Motor neuron (in vitro differentiated cells): ENCODE measurements around the gene CHST8. TPM values are rescaled to one million over a fixed set of nuclear protein-coding genes. Genes with fewer than 3 reads are reported as not detected.

Source experiments
- ATAC-seq, 8 experiments: fragments of 200-7000 bp; cut with Tn5 transposase; replicated peaks in 6 of 8; 2 replicates each; pipeline ENCODE4 v1.8.0; 2021; ENCODE audit warnings: mild to moderate bottlenecking in 8 of 8, moderate library complexity in 8 of 8
- H3K27ac ChIP-seq, 2 donors: fragments of 250-450 bp; sonication (Bioruptor Pico); 2 replicates each; pipeline ENCODE4 v1.9.0; 2021; ENCODE audit warnings: antibody characterized with exemption in 2 of 2, mild to moderate bottlenecking in 2 of 2, moderate library complexity in 1 of 2
- H3K4me1 ChIP-seq, 2 donors: fragments of 250-450 bp; sonication (Bioruptor Pico); replicated peaks in 1 of 2; 2 replicates each; pipeline ENCODE4 v1.6.1; 2021; ENCODE audit warnings: antibody characterized with exemption in 2 of 2, mild to moderate bottlenecking in 2 of 2, moderate library complexity in 1 of 2
- H3K4me3 ChIP-seq, 5 donors: fragments of 250-450 bp; sonication (Bioruptor Pico); 2 replicates each; pipeline ENCODE4 v1.9.0; 2021; ENCODE audit warnings: antibody characterized with exemption in 5 of 5, mild to moderate bottlenecking in 5 of 5, moderate library complexity in 4 of 5
- WGBS, 10 experiments: fragments of 450-650 bp; shearing (Covaris generic); methylation state at CpG; one replicate each; pipeline ENCODE4 v1.0.0; 2022; 5-methylcytosine and 5-hydroxymethylcytosine counted together
- in situ Hi-C, 9 experiments: fragments of 400-800 bp; cut with MboI; loops; one replicate each; pipeline ENCODE4 v1.15.0; 2021; ENCODE audit warnings: low sequenced_read_pairs in 9 of 9, low pct_unique_long_range_greater_than_20kb in 2 of 9; ENCODE audit not compliant: unreplicated experiment in 9 of 9
- total RNA-seq, 8 experiments: library from RNA; unstranded; fragments of 300-600 nt; gene quantifications; 2 replicates each; pipeline versions ENCODE4 v1.2.3 to v1.2.4, GENCODE V29; 2022

The CHST8 gene
- total RNA-seq, 8 experiments from 2014 or later: 0.84 to 17.0 (median 11.5) TPM

DNA sequence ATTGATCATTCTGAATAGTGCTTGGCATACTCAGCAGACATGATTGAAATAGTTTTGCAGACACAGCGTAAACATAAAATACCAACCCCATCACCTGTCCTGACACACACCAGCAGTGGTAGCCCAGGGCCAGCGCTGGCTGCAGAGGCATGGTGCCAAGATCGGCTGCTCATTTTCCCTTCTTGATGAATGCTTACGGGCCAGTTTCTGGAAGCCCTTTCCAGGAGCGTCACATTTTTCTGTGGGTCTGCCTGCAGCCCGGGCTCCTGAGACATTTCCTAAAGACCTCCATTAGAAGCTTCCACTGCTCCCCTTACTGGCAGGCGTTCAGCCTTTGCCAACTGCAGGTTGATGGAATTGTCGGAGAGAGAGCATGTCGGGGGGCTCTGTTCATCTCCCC, 48.6 kb downstream of the CHST8 start:
- in situ Hi-C loops: no loop called here
- ATAC-seq: no peak
- no peak overlapping the region for H3K4me3 ChIP-seq
- 60 to 100% (median 87%) methylated on average over 1 to 5 of the region's 9 CpGs; no CpG with 5 or more reads in 2 of the 10 experiments for WGBS, 10 experiments
- peaks cover 47 to 55% of the 10 kb centered on the region in 2 donors for H3K4me1 ChIP-seq
- no peak overlapping the region for H3K27ac ChIP-seq

DNA sequence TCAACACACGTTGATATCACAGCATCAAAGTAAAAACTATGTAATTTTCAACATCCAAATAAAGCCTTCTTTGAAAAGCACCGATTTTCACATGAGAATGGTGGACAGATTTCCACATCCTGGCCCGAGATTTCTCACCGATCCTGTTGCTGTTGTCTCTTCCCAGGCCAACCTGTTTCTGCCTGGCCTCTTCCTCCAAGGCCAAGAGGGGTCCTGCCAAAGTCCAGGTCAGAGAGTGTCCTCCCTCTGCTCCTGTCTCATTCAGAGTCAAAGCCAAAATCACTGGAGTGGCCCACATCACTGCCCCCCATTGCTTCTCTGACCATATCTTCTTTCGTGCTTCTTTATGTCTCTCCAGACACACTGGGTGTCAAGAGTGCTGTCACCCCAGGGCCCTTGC, 49.5 kb downstream of the CHST8 start:
- Histone ChIP-seq H3K4me3 (no peak overlapping the region), H3K4me1 (peaks cover 40 to 49% of the 10 kb centered on the region in 2 donors), H3K27ac (no peak overlapping the region)
- WGBS, 10 experiments: 28 to 100% (median 65%) methylated on average over 1 to 5 of the region's 5 CpGs; no CpG with 5 or more reads in 1 of the 10 experiments
- no peak for ATAC-seq
- in situ Hi-C loops: no loop called here

DNA sequence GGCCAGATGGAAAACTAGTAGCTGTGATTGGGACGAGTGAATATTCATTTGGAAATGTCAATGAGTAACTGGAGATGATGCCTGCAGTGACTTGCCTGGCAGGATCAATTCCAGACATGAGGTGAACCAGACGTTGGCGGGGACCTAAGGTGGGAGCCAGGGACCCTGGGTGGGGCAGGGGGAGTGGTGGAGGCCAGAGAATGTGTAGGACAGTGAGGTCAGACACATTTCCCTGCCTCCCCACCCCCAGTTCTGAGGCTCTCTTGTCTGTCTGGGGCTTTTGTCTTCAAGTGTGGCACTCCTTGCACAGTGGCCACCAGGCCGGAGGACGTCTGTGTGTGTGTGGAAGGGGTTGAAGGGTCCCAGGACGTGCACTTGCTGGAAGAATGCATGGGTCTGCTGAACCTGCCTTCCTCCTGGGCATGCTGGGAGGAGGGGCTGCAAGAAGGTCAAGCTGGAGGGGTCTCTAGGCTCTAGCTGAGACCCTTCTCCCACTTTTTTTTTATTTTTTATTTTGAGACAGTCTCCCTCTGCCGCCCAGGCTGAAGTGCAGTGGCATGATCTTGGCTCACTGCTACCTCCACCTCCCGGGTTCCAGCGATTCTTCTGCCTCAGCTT, 51.6 kb downstream of the CHST8 start:
- WGBS, 10 experiments: 40 to 92% (median 69%) methylated on average over 1 to 6 of the region's 9 CpGs; no CpG with 5 or more reads in 4 of the 10 experiments
- no peak overlapping the region for H3K4me3 ChIP-seq
- peaks cover 27 to 38% of the 10 kb centered on the region in 2 donors for H3K4me1 ChIP-seq
- in situ Hi-C loops: no loop called here
- ATAC-seq: no peak
- peak overlapping the region in 1 of 2 donors; percentile 13 for H3K27ac ChIP-seq

DNA sequence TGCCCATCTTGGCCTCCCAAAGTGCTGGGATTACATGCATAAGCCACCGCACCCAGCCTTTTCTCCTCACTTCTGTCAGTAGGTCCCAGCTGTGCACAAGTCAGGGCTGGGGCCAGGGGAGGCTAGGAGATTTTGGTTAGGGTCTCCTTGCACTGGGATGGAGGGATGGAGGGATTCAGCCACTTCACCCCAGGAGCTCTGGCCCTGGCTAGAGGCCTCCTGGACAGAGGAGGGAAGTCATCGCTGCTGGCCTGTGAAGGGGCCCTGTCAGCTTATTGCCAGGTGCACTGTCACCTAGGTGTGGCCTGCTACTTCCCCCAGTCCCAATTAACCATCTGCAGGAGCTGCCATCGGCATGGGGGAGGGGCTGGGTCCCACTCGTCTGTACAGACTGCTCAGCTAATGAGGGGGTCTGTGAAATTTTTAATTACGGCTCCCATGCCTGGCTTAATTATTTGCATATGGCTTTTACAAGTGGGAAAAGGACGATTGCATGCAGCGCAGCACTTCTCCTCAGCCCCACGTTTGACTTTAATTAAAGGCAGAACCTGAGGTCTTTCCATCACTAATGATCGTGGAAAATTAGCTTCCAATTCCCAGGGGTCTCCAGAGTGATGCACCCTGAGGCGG, 52.4 kb downstream of the CHST8 start:
- ATAC-seq: peak in 3 of 8 experiments; percentile 3 to 30 (median 4)
- H3K4me1 ChIP-seq: peaks cover 21 to 30% of the 10 kb centered on the region in 2 donors
- peak overlapping the region; percentile 13 to 64 for H3K27ac ChIP-seq
- in situ Hi-C loops: no loop called here
- WGBS, 10 experiments: 18 to 70% (median 56%) methylated on average over 2 to 7 of the region's 10 CpGs; no CpG with 5 or more reads in 4 of the 10 experiments
- H3K4me3 ChIP-seq: no peak overlapping the region

DNA sequence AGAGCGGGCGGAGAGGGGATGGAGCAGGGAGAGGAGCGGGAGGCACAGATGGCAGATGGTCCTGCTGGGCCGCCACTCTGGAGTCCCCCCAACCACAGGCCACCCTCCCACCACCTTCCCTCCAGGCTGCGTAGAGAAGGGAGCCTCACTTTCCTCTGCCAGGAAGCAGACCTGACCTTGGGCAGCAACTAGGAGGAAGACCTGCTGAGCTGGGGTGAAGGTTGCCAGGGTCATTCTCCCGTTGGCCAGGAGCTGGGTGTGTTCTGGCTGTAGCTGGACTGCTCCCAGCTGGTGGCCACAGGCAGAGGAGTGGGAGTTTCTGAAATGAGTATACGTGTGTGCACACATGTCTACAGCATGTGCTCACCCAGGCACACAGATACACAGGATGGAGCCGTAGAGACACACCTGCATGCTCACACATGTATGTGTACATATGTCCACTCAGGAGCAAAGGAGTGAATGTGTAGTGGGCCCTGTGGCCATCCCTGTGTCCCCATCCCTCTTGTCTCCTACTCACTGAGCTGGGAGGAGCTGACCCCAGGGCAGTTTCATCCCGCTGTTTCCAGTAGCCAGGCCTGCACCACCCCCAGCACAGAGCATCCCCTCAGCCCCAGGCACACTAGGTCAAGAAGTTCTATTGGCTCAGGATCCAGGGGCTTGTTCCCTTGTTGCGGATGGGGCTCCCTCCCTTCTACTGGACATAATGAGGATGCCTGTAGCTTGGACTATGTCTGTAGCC, 53.0 kb downstream of the CHST8 start:
- H3K4me3 ChIP-seq: no peak overlapping the region
- 0 to 59% (median 27%) methylated on average over 1 to 6 of the region's 10 CpGs; no CpG with 5 or more reads in 6 of the 10 experiments for WGBS, 10 experiments
- peak overlapping the region; percentile 13 to 64 for H3K27ac ChIP-seq
- H3K4me1 ChIP-seq: peaks cover 21 to 33% of the 10 kb centered on the region in 2 donors
- ATAC-seq: peak in 5 of 8 experiments; percentile 22 to 83 (median 75)
- in situ Hi-C loops: no loop called here

DNA sequence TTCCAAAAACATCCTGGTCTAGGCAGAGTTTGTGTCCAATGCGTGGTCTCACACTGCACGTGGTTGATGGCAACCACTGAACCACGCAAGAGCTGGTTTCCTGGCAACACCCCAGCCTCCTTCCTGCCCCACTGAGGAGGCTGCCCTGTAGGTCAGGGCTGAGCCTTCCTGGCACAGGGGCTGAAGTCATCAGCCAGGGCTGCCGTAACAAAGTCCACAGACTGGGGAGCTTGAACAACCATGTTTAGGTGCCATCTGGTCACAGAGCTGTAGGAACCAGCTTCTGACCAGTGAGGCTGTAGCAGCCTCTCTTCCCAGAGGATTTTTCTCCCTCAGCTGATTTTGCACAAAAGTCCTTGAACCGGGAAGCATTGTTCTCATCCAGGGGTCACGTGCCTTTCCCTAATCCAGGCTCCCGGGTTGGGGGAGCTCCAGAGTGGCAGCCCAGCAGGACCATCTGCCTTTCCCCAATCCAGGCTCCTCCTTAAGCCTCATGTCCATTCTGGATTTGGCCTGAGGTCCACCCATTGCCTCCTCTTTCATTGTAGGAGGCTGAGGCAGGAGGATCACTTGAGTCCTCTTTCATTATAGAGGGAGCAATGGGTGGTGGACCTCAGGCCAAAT, 53.9 kb downstream of the CHST8 start:
- Histone ChIP-seq H3K27ac (peak overlapping the region in 1 of 2 donors; percentile 5), H3K4me3 (no peak overlapping the region), H3K4me1 (peaks cover 21 to 34% of the 10 kb centered on the region in 2 donors)
- 20 to 100% (median 68%) methylated on average over 1 to 6 of the region's 7 CpGs; no CpG with 5 or more reads in 3 of the 10 experiments for WGBS, 10 experiments
- in situ Hi-C loops: no loop called here
- peak in 1 of 8 experiments; percentile 20 for ATAC-seq

DNA sequence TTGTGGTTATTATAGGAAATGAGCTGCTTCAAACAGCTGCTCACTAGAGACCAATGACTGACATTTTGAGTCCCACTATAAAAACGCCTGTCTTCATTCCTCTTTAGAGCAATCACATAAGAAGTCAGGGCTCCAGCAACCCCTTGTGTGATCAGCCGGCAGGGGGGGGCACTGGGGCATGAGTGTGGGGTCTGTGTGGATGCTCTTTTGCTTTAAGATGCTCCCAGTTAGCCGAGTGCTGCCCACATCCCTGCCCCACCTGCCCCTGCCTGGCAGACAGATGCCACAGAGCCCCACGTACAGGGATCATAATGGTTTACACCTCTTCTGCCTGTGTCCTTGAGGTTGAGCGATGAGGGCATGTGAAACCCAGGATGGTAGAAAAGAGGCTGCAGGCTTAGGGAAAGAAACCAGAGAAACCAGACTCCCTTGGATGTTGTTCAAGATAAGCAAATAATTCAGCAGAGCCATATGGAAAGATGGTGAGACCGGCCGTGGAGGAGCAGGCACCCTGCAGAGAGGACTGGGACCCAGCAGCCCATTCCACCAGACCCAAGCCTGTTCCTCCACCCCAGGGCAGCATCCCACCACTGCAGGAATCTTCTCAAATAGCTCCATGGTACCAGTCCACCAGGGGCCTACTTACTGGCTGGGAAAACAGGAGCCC, 55.4 kb downstream of the CHST8 start:
- H3K4me3 ChIP-seq: no peak overlapping the region
- peaks cover 21 to 34% of the 10 kb centered on the region in 2 donors for H3K4me1 ChIP-seq
- 8 to 86% (median 30%) methylated on average over 1 to 4 of the region's 7 CpGs; no CpG with 5 or more reads in 3 of the 10 experiments for WGBS, 10 experiments
- in situ Hi-C loops: no loop called here
- H3K27ac ChIP-seq: no peak overlapping the region
- no peak for ATAC-seq

DNA sequence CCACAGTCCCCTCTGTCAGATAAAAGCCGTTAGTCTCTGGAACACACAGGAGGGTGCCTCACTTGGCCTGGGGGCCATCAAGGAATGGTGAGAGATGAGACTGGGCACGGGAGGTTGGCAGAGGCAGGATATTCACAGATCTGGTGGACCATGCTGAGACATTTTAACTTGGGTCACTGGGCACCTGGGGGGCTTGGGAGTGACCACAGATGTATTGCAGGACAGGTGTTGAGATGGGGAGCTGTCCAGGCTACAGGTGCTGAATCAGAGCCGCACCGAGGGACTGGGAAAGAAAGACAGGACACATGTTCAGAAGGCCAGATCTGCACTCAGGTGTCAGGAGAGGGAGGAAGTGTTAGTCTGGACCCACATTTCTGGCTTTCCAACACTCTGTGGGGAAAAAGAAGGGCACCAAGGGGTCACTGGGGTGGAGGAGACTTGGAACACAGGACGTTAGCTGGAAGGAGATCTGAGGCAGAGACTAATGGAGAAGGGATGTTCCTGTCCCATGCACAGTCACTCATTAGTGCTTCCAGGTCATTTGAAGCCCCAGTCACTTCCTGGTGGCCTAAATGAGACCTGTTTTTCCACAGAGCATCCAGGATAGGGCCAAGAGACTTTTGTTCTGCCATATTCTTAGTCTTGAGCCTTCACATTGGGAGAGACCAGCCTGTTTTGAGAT, 56.1 kb downstream of the CHST8 start:
- Histone ChIP-seq H3K4me1 (peaks cover 21 to 34% of the 10 kb centered on the region in 2 donors), H3K27ac (no peak overlapping the region), H3K4me3 (no peak overlapping the region)
- in situ Hi-C loops: no loop called here
- 0 to 85% (median 36%) methylated on average over 1 to 3 of the region's 5 CpGs; no CpG with 5 or more reads in 5 of the 10 experiments for WGBS, 10 experiments
- no peak for ATAC-seq

DNA sequence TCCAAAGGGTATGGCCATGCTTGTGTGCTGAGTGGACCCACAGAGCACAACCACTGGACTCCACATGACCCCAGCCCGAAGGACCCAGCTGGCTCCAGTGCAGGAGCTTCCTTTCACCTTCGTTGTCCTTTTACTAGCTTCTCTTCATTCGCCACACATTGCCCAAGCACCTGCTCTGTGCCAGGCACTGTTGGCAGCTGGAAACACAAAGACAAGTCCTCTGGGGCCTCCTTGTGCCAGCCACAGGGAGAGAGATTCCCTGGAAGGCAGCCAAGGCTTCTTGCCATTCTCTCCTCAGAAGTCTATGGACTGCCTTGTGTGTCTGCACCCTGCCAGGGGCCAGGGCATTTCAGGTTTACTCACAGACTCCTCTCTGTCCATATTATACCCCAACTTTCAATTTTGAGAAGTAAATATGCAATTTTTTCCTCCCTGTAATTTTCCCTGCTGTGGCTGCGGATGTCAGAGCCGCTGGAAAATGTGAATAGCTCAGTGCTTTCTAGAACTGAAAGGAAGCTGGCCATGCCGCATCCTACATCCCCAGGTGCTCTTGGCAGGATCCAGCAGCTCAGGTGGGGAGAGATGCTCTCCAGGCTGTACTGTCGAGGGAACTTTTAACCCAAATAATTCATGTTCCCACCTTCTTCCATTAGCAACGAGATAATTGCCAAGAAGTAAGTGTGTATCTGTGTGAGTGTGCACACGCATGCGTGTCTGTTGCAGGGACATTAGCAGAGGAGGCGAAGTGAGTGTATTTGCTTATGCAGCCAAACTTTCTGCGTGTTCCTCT, 57.2 kb downstream of the CHST8 start:
- 6 to 80% (median 63%) methylated on average over 2 to 7 of the region's 12 CpGs; no CpG with 5 or more reads in 2 of the 10 experiments for WGBS, 10 experiments
- H3K4me3 ChIP-seq: no peak overlapping the region
- no peak overlapping the region for H3K27ac ChIP-seq
- in situ Hi-C loops: no loop called here
- peak in 1 of 8 experiments; percentile 86 for ATAC-seq
- H3K4me1 ChIP-seq: peaks cover 18 to 37% of the 10 kb centered on the region in 2 donors

DNA sequence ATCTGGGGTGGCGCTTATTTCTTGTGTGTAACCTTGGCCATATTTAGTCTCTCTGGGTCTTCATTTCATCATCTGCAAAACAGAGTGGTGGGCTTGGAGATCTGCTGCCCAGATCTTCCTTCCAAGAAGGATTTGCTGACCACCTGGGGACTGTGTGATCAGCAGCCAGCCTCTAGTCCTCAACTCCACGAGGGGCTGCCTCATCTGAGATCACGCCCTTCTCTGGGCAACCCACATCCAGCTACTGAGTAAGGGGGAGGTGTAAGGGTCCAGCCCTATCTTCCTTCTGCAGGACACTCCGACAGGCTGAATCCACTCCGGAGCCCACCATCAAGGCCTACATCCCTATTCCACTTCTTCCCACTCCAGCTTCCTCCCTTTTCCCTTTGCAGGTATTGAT, 57.9 kb downstream of the CHST8 start:
- in situ Hi-C loops: no loop called here
- H3K27ac ChIP-seq: no peak overlapping the region
- H3K4me1 ChIP-seq: peaks cover 18 to 37% of the 10 kb centered on the region in 2 donors
- 0 to 100% (median 57%) methylated on average over 1 to 5 of the region's 5 CpGs; no CpG with 5 or more reads in 1 of the 10 experiments for WGBS, 10 experiments
- H3K4me3 ChIP-seq: no peak overlapping the region
- ATAC-seq: no peak

DNA sequence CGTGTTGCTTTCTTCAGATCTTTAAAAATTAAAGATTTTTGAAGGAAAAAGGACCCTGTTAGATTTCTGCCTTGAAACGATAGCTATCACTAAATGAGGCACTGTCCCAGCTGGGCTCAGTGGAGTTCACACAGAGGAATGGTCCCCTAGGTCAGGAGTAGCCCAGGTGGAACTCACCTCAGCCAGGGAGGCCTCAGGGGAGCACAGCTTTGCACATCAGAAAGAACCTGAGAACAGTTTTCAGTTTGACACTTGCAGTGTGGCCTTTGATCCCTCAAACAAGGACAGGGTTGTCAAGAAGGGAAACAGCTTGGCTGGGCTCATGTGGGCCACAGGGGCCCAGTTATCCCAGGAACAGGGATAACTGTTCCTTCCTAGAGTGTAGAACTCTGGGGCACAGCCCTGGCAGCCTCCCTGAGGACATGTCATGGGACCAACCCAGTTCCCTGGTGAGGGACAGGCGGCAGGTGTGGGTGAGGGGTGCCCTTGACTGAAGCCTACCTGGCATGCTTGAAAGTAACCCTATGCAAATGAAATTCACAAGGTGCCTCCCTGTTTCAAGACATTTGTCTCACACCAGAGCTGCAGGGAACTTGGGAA, 59.4 kb downstream of the CHST8 start:
- WGBS, 10 experiments: 0 to 75% (median 54%) methylated on average over 1 to 3 of the region's 3 CpGs; no CpG with 5 or more reads in 1 of the 10 experiments
- Histone ChIP-seq H3K4me1 (peaks cover 27 to 43% of the 10 kb centered on the region in 2 donors), H3K27ac (no peak overlapping the region), H3K4me3 (no peak overlapping the region)
- in situ Hi-C loops: no loop called here
- no peak for ATAC-seq
